ENCODE measurements around the gene NAMPT.

NAMPT gene

DNA sequence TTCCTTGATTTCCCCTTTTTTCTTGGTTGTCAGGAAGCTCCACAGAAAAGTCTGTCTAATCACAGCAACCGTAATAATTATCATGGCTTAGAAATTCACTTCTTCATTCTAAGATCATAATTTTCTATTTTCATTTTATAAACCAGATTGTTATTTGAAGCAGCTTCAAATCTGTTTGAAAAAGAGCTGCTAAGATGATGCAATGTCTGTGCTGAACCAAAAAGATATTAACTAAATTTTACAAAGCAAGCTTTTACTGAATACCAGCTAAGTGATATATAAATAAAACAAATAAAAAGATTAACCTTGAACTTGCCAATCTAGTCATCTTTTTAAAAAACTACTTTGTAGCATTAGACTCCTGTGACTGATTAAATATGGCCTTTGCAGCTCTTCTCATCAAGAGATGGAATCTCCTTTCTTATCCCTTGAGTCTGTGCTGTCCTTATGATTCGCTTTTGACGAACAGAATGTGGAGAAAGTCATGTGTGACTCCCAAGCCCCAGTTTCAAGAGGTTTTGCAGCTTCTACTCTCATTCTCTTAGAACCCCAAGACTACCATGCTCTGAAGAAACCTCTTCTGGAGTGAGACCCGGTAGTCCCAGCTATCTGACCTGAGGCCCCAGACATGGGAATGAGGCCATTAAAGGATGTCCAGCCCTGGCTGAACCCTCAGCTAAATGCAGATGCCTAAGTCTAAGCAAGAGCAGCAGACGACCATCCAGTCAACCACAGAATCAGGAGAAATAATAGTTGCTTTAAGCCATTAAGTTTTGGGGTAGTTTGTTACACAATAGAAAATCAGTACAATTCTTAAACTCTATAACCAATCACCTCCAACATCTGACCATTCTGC is 14.4 kb downstream of the NAMPT start:
- no peak for DNase-seq

DNA sequence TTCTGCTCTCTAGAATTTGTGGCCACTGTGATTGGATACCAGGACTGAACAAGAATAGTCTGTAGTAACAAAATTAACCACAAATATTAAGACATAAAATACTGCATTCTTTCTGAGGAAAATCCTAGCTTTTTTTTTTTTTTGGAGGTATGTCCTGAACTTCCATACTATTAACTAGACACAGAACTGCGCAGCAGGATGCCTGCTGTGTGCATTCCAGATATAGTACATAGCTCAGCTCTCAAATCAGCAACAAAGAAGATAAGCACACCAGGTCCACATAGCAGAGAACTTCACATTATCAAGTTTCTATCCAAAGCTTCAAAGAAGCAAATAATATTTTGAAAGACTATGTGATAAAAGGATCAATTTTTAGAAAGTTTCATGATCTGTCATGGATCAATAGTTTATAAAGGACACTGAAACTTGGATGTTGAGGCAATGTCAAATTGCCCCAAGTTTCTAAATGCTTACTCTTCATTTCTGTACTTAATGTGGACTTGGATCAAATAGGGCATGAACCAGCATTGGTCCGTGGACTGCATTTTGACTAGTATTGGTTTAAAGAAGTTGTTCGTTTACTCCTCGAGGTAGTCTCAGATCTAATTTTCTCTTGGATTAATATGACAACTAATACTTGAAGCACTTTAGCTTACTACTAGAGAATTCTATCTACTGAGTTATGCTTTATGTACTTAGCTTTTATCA is 15.4 kb downstream of the NAMPT start:
- no peak for DNase-seq

DNA sequence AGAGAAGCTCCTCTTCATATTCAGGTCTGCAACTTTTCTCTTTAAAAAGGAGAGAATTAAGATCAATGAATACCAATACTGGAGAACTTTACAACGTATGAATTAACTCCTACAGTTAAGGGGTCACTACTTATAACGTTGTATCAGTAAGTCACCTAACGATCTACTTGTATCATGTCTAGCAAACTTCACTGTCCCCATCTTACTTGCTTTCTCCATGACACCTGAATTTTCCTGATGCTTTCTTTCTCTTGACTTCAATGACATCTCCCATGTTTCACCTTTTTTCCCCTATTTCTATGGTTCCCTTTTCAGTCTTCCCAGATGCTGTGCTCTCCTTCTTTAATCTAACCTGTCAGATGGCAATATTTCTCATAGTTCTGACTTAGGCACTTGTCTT is 19.6 kb downstream of the NAMPT start:
- no peak for DNase-seq

DNA sequence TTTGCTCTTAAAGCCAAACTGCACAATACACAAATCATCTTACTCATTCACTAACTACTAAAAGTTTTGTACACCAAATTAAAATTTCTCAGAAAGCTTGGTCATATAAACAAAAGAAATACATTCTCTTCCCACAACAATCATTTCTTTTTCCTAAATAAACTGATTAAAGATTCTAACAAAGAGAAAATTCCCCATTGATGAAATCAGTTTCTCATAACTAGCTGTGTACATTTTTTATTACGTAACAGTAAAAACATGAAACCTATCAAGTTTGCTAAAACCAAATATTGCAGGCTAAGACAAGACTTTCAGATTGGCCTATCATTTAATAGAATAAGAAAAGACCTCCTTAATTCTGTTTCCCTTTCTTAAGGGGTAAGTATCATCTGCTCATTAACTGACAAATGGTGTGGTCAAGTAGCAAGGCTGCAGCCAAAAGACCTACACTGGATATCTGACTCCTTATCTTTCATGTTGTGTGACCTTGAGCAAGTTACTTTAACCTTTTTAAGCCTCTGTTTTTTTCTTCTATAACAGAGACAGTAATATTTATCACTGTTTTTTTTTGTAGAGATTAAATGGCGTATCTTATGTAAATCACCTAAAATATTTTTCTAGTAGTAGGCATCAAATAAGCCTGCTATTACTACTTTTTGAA is 22.4 kb downstream of the NAMPT start:
- DNase-seq, result no peak

DNA sequence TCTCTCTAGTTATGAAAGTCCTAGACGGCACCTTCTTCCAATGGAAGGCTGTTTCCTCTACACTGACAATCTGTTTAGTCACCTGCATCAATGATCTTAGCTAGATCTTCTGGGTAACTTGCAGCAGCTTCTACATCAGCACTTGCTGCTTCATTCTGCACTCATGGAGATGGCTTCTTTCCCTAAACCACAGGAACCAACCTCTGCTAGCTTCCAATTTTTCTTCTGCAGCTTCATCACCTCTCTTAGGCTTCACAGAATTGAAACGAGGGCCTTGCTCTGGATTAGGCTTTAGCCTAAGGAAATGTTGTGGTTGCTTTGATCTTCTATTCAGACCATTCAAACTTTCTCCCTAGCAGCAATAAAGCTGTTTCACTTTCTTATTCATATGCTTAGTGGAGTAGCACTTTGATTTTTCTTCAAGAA is 24.6 kb downstream of the NAMPT start:
- no peak for DNase-seq

DNA sequence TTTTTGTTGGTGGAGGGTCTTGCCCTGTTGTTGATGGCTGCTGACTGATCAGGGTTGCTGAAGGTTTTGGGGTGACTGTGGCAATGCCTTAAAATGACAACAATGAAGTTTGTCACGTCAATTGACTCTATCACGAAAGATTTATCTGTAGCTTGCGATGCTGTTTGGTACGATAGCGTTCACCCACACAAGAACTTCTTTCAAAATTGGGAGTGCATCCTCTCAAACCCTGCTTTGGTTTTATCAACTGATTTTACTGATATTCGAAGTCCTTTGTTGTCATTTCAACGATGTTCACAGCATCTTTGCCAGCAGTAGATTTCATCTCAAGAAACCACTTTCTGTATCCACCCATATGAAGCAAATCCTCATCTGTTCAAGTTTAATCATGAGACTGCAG is 26.0 kb downstream of the NAMPT start:
- DNase-seq, result no peak

DNA sequence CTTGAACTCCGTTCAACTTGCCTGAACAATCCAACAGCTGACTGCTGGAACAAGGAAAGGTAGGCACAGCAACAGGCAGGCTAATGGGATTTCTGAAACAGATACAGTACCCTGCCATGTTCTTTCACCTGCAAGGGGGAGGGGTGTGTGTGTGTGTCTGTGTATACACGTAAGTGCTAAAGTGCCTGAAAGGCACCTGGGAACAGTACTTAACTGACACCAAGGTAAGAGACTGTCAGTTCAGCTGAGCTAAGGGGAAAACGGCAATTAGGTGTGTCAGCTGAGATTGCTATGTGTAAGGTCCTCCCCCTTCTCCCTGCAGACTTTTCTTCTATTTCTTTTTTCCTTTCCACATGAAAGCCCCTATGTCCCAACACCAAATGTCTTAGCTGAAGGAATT is 27.0 kb downstream of the NAMPT start:
- DNase-seq, result no peak

DNA sequence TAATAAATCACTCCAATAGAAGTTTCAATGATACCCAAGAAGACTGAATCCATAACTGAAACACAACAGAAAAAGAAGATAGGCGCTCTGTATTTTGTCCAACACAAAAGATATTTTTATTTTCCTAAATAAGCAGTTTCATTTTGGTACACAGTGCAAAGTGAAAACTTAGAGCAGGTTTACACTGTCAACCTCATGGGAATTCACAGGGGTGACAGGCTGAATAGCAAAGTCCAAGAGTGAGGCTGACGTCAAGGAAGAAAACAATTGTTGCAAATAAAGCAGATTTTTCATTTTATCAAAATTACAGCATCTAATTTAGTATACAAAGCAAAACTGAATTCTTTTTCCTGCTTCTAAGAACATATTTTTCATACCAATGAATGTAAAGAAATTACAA is 28.6 kb downstream of the NAMPT start:
- no peak for DNase-seq

DNA sequence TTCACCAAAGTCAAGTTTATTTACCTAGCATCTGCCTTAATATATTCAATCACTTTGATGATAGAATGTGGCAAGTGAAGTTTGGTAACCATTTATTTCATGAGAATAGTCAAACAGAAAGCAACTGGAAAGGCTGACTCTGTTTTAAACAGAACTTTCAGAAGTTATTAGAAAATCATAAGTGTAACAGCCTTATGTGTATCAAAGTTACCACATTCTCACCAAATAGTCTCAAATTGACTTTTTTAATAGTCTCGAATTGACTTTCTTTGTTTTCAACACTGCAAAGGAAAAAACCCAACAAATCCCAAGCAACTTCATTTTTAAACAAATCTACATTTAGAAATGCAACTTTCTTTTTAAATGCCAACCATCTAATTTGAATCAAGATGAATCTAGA is 29.5 kb downstream of the NAMPT start:
- no peak for DNase-seq

DNA sequence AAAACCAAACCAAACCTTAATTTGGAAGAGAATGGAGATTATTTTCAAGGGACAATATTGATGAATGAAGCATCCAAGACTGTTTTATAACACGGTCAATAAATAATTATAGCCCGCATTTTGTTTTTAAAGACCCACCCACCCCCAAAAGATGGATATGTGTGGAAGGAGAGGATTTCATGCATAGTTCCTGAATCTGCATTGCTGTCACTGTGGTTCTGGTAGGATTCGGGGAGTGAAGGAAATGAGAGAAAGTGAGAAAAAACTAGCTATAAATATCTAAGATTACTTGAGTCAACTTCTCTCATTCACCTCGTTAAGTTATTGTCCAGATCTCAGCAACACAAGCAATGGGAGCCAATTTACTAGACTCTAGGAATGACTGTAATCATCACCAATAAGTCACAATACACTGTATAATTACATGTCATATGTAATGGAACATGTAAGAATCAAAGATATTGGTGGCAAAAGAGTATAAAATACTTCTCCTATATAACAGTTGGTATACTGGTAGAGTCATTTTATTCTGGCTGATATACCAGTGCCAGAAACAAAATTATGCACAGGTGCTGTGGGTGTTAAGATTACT is 30.2 kb downstream of the NAMPT start:
- DNase-seq, result no peak

DNA sequence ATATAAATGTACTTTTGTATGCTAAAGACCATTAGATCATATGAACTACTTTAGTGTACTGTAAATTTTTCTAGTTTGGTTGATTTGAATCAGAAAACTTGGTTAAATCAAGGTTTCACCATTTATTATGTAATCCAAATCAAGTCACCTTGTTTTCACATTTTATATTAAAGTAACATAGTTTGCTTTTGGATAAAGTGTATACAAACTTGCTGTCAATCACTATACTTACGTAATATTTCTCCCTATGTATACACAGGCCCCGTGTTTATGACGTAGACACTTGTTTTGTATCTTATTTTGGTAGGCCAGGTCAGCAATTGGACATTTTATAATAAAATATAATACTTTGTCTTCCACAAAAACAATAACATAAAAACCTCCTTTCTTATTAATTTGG is 32.2 kb downstream of the NAMPT start:
- DNase-seq, result no peak

DNA sequence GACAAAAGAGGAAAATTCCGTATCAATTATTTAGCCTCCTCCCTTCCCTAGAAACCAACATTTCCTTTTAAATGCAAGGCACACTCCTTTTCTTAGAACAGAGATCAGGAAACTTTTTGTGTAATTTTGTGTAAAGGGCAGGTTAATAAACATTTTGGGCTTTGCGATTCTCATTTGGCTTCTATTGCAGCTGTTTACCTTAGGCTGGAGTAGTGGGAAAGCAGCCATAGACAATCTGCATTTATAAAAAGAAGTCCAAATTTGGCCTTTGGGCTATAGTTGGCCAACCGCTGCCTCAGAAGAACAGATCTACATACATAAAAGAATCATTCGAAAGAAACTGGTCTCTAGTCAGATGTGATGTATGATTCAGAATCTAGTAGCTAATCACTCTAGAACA is 35.3 kb downstream of the NAMPT start:
- no peak for DNase-seq

DNA sequence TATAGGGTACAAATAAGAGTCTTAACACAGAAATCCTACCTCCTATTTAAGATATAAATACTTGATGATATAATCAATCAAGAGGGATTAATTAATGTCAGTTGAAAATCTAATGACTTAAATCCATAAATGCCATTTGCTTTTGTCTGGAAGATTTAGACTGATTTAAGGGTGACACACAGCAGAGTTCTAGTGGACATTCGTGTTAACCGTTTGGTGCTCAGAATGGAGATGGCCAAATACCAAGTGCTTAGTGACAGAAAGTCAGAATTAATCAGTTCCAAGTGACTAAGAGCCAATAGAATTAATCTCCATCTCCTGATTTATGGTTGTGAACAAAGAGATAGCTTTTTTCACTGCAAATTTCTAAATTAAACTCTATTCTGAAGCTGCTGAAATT is 36.2 kb downstream of the NAMPT start:
- DNase-seq, result no peak

DNA sequence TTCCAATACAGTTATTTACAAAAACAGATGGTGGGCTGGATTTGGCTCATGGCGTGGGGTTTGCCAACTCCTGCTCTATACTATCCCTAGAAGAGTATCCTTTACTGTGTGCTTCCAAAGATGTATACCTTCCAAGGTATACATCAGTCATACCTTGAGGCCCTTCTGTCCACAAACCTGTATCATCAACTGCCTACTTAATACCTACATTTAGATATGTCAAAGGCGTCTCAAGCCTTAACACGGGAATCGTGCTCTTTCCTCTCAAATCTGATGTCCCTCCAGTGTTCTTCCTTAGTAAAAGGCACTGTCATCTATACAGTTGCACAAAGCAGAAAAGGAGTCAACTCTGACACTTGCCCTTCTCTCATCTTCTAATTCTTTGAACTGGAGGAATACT is 36.9 kb downstream of the NAMPT start:
- no peak for DNase-seq

DNA sequence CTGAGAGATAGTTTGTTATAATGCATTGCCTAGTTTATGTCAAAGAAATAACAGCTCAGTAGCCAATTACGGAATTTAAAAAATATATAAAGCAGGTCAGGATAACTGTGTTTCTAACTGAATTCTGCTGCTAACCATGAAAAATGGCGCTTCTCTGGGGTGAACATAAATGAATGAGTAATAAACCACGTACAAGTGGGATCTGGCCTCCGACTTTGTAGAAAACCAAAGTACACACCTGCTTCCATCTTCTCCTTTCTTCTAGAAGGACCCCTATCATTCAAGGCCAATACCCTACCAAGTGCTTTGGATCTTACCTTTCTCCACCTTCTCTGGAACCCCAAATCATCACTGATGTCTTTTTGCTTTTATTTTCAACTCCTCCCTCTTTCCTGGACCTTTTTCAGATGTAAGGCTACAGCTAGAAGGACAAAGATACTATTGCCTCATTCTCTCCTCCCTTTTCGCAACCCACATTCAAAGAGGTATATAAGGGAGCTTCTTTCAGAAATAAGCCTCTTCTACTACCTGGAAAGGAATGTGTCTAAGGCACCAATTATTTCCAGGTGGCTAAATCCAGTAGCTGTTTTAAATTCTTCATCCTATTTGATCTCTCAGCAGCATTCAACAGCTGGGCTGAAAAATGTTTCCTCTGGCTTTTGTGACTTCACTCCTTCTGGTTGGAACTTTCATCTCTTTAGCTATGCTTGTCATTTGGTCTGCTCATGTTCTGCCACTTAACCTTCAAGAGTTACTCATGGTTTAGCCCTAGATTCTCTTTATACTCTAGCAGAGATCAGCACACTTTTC is 37.7 kb downstream of the NAMPT start:
- DNase-seq, result no peak

DNA sequence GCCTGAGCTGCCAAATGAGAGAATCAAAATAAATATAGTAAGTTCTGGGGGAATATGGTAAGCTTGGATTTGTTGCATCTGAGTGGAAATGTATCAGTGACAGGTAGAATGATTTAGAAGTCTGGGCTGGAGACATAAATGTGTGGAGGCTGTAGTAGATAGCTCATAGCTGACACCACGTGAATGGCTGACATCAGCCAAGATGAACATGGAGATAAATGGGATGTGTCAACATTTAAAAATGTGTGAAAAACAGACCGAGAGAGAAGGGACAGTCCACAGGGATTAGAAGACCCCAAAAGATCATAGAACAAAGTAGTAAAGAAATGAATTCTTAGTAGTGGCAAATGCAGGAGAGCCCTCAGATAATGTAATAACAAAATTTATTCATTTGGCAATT is 40.9 kb downstream of the NAMPT start:
- no peak for DNase-seq

DNA sequence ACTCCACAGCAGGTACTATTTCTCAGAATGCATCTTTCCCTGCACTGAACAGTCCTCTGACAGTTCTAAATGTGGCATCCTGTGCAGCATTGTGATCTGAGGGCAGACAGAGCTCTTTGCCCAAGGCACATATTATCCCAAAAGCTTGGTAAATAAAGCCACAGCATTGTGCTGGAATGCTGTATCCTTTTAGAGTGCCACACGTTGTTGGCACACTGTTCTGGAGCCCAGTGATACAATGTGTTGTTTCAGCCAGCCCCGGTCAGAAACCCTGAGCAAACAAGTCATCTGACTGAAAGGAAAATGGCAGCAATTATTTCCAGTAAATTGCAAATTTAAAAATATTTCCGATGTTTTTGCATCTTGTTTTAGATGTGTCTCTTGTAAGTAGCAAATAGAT is 45.4 kb downstream of the NAMPT start:
- no peak for DNase-seq

DNA sequence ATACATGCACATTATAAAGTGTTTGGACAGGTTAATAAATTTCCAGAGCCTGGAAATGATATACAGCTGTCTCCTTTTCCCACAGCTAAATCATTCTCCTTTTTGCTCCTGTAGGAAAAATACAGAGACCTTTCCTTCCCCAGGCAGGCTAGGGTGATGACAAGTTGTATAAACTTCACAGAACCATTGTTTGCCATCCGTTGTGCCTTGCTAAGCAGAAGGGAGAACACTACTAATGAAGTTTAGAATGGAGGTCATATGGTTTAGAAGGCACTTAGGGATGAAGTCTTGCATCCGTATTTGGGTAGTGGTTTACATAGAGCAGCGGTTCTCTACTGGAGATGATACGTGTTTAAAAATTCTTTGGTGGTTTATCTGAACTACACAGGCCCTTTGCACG is 46.0 kb downstream of the NAMPT start:
- DNase-seq, result no peak

DNA sequence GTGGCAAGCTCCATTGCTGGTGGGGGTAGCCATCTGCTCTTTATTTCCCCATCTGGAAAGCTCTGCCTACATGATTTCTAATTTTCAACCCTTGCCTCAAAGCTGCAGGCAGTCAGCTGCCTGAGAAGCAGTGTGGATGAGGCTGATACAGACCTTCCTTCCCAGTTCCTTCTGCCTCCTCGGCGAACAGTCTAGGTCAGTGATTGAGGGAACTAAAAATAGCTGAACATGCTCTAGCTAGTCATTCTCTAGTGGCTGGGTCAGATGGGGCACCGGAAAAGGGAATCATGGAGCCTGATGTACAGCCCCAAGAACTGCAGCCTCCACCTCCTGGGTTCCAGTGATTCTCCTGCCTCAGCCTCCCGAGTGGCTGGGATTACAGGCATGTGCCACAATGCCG is 48.7 kb downstream of the NAMPT start:
- DNase-seq, result no peak

DNA sequence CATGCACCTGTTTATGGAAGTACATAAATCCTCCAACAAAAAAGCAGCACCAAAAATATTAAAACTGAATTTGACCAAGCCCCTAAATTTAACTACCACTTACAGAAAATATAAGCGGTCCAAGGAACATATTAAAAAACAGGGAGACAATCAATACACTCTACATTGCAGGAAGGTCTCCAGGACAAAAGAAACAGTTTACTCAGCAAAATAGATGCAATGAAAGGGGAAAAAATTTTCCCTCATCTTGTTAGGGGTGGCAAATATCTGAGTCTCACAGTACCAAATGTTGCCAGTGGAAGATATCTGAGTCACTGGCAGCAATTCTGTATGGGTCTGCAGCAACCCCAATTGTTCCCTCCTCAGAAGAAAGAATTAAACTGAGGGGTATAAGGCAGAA is 50.4 kb downstream of the NAMPT start:
- DNase-seq, result no peak

DNA sequence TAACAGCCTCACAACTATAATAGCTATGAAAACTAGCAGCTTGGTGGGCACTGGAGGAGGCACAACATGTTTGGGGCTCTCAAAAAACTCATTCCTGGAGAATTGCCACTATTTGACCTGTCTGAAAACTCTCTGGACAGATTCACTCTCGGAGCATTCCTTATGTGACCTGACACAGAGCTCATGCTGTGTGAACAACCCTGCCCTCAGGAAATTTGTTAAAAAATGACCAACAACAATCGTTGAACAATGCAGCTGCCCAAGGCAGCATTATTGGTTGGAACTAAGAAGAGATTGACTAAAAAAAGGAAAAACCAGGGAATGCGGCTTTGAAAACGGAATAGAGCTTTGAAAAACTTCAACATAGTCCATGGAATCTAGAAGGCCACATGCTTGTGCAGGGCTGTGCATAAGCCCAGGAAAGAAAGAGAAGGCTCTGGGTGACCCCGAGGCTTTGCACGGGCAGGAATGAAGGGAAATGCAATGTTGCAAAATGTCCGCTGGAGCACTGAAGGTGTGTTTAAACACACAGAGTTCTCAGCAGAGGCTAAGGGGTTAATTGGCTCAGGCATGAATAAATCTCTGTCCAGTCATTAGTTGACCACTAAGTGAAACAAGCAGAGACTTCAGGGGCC is 52.8 kb downstream of the NAMPT start:
- DNase-seq, result no peak

DNA sequence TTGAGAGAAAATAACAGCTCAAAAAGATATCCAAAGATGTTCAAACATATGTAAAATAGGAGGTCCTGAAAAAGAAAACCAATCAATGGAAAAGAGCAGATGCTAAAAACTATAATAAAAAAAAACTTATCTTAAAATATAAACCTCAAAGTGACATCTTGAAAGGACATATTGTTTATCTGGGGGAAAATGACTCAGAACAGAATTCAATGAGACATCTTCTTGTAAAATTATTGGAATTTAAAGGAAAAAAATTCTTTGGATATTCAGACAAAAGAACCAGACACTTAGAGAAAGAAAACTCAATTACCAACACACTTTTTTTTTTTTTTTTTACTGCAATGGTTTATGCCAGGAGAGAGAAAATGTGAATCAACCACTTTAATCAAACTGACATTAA is 58.9 kb downstream of the NAMPT start:
- DNase-seq, result no peak

All from cortex of kidney (tissue), 1 donor.